HG03575 (cell line): ENCODE results near the gene HIP1.
"Not testable (repeated sequence)": the region's sequence is repeated elsewhere in the genome, so short reads cannot be mapped to it uniquely, and the experiment has no call there.

Source experiments
- ATAC-seq: cut with Tn5 transposase; IDR thresholded peaks from one replicate; pipeline ENCODE4 v1.9.1; 2021; ENCODE audit not compliant: unreplicated experiment, insufficient number of reproducible peaks, low FRiP score; ENCODE audit errors: extremely low read depth

HIP1 gene

GRCh38 chr7:75652788-75653187 lies 86.0 kb downstream of the HIP1 start:
- no peak for ATAC-seq

DNA sequence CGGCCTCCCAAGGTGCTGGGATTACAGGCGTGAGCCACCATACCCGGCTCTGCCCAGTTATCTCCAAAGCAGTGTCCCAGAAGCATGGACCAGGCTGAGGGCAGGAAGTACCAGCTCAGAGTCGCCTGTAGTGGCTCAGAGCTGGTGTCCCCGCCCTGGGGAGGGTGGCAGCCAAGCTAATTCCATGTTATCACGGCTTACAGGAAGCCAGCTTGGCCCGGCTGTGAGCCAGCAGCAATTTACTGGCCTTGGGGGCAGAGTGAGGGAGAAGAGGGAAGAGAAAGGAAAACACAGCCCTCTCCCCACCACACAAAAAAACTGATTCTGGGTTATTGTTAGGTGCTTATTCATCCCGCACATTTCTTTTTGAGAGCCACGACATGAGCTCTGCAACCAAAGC lies 88.1 kb downstream of the HIP1 start:
- no peak for ATAC-seq

- ATAC-seq = no peak
Observed at GRCh38 chr7:75650062-75650461, 88.7 kb downstream of the HIP1 start.

- no peak for ATAC-seq
Observed at GRCh38 chr7:75649462-75649861, 89.3 kb downstream of the HIP1 start.

GRCh38 chr7:75647709-75648438 lies 90.9 kb downstream of the HIP1 start:
- no peak for ATAC-seq

- no peak for ATAC-seq
Observed at GRCh38 chr7:75646571-75647102, 92.1 kb downstream of the HIP1 start.

GRCh38 chr7:75645570-75645969 lies 93.2 kb downstream of the HIP1 start:
- ATAC-seq = no peak

GRCh38 chr7:75644589-75644988 lies 94.2 kb downstream of the HIP1 start:
- no peak for ATAC-seq

- no peak for ATAC-seq
Observed at GRCh38 chr7:75642810-75643486, 95.8 kb downstream of the HIP1 start.

- ATAC-seq = no peak
Observed at GRCh38 chr7:75640201-75640600, 98.5 kb downstream of the HIP1 start.

GRCh38 chr7:75639886-75640190 lies 98.9 kb downstream of the HIP1 start:
- ATAC-seq = no peak

DNA sequence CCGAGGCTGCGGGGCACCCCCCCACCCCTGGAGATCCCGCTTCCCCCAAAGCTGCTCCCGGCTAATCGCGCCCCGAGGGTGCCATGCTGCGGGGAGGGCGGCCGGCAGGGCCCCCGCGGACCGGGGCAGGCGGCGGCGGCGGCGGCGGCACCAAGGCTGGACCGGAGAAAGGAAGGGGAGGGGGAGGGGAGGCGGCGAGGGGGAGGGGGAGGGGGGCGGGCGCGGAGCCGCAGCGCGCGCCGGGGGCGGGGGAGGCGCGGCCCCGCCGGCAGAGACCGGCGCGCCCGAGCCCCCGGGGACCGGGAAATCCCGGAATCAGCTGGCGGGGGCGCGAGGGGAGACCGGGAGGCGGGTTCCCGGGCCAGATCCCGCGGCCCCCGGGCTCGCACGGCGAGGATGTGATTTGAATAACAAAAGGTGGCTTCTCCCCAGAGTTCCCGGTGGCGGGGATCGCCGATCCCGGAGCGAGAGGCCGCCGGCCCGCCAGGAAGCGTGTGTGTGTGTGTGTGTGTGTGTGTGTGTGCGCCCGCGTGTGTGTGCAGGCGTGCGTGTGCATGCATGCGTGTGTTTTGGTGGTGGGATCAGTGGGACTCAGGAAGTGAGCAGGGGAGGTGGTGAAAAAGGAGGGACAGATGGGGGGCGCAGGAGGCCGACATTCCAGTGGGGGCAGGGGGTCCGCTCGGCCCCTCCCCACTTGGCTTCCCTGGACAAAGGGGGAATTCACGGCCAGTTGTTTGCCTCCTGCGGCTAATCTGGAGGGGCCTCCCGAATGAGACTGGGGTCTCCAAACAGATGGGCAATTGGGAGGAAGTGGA lies 99.5 kb downstream of the HIP1 start:
- no peak for ATAC-seq

- no peak for ATAC-seq
Observed at GRCh38 chr7:75638594-75639070, 100.1 kb downstream of the HIP1 start.

GRCh38 chr7:75637854-75638593 lies 100.7 kb downstream of the HIP1 start:
- no peak for ATAC-seq

DNA sequence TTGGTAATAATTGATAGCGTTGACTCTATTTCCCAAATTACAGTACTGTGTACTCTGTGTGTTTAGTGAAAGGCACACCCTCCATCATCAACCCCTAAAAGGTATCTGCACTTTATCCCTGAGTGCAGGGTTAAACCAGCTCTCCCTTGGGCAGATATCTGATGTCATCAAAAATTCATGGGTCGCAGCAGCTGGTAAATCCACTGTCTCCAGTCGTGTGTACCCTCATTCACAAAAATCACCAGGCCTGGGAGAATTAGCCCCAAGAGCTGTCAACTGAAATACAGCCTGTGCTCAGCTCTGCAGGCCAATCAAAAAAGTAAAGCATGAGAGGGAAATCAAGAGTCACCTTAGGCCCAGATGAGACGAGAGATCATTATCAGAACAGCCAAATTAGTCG lies 103.7 kb downstream of the HIP1 start:
- ATAC-seq = no peak

DNA sequence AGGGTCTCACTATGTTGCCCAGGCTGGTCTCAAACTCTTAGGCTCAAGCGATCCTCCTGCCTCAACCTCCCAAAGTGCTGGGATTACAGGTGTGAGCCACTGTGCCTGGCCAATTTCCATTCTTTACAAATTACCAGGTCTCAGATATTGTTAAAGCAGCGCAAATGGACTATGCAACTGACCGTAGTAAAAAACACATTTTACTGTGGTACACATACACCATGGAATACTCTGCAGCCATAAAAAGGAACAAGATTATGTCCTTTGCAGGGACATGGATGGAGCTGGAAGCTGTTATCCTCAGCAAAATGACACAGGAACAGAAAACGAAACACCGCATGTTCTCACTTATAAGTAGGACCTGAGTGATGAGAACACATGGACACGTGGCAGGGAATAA lies 106.2 kb downstream of the HIP1 start:
- ATAC-seq = not testable (repeated sequence)

DNA sequence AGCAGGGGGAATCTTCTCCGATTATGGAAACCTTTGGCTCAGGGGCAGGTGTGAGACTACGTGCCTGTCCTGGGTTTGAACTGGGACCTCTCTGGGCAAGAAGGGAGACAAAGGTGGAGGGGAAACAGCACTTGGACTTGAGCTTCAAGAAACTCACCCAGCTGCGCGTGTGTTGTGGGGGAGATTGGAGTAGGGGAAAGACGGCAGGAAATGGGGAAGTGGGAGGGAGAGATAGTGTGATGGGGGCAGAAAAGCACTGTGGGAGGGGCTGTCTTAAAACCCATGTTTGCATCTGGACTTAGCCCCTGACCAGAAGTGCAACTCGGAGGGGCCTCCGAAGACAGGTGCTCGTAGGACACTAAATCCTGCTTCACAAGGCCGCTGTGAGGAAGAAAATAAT lies 107.0 kb downstream of the HIP1 start:
- no peak for ATAC-seq

GRCh38 chr7:75630549-75630948 lies 108.2 kb downstream of the HIP1 start:
- no peak for ATAC-seq

DNA sequence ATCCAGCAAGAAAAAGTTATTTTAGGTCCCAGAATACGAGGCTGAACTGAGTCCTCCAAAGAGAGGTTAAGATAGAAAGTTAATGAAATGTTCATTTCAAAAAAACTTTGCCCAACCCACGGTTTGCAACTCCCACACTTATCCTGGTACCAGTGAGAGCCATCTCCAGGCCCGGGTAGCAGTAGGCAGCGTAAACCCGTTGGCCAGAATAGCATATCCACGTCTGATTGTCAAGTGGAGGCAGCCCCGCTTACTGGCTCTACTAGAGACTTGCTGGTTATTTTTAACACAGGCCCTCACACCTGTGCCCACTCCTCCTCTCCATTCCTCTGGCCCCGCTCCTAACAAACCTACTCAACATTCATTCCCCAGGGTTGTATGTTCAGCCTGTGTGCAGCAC lies 109.7 kb downstream of the HIP1 start:
- ATAC-seq = no peak
